H9 (cell line): ENCODE results near the gene MAN1A1. TPM values are rescaled to one million over a fixed set of nuclear protein-coding genes. Genes with fewer than 3 reads are reported as not detected.

Source experiments
- DNase-seq: peaks from one replicate; pipeline ENCODE4 v3.0.0-alpha.2; 2017
- H2AFZ ChIP-seq: one replicate; pipeline ENCODE4 v1.6.1; 2013; ENCODE audit warnings: mild to moderate bottlenecking, low read length, control low read depth, moderate library complexity
- H2AK5ac ChIP-seq: 2 replicates; pipeline ENCODE4 v1.6.1; 2013; ENCODE audit warnings: low read length, control low read depth, mixed read lengths; ENCODE audit not compliant: insufficient read length
- H2BK120ac ChIP-seq: one replicate; pipeline ENCODE4 v1.6.1; 2013; ENCODE audit warnings: low read depth, mild to moderate bottlenecking, low read length, control low read depth, inconsistent platforms; ENCODE audit not compliant: poor library complexity, severe bottlenecking
- H2BK12ac ChIP-seq: 2 replicates; pipeline ENCODE4 v1.6.1; 2013; ENCODE audit warnings: low read length, control low read depth, mixed read lengths, low read depth; ENCODE audit not compliant: insufficient read length
- H2BK15ac ChIP-seq: 2 replicates; pipeline ENCODE4 v1.6.1; 2013; ENCODE audit warnings: low read depth, low read length, control low read depth
- H2BK20ac ChIP-seq: one replicate; pipeline ENCODE4 v1.6.1; 2013; ENCODE audit warnings: low read depth, mild to moderate bottlenecking, low read length, control low read depth, inconsistent platforms; ENCODE audit not compliant: poor library complexity, severe bottlenecking
- H2BK5ac ChIP-seq: 2 replicates; pipeline ENCODE4 v1.6.1; 2013; ENCODE audit warnings: low read length, control low read depth, mixed read lengths; ENCODE audit not compliant: insufficient read length
- H3K14ac ChIP-seq: 2 replicates; pipeline ENCODE4 v1.6.1; 2013; ENCODE audit warnings: low read length, control low read depth; ENCODE audit not compliant: insufficient read depth
- H3K18ac ChIP-seq: 2 replicates; pipeline ENCODE4 v1.6.1; 2013; ENCODE audit warnings: low read depth, mild to moderate bottlenecking, mixed read lengths, low read length, control low read depth; ENCODE audit not compliant: insufficient read length
- H3K23ac ChIP-seq: 2 replicates; pipeline ENCODE4 v1.6.1; 2013; ENCODE audit warnings: low read length, control low read depth, mixed read lengths, low read depth; ENCODE audit not compliant: insufficient read length
- H3K23me2 ChIP-seq: 2 replicates; pipeline ENCODE4 v1.6.1; 2013; ENCODE audit warnings: low read depth, mild to moderate bottlenecking, mixed read lengths, low read length, control low read depth; ENCODE audit not compliant: insufficient read length, poor library complexity, severe bottlenecking
- H3K27ac ChIP-seq: 2 replicates; pipeline ENCODE4 v1.5.1; 2013; ENCODE audit warnings: low read length, control low read depth, mixed read lengths, low read depth; ENCODE audit not compliant: insufficient read length
- H3K27me3 ChIP-seq: 2 replicates; pipeline ENCODE4 v1.6.1; 2013; ENCODE audit warnings: low read length, control low read depth, inconsistent platforms; ENCODE audit not compliant: insufficient read depth
- H3K4ac ChIP-seq: 2 replicates; pipeline ENCODE4 v1.6.1; 2013; ENCODE audit warnings: low read depth, mild to moderate bottlenecking, control low read depth, inconsistent platforms, low read length, moderate library complexity
- H3K4me1 ChIP-seq: 2 replicates; pipeline ENCODE4 v1.6.1; 2013; ENCODE audit warnings: low read length, control low read depth, inconsistent platforms; ENCODE audit not compliant: insufficient read depth
- H3K4me2 ChIP-seq: 2 replicates; pipeline ENCODE4 v1.6.1; 2013; ENCODE audit warnings: low read length, control low read depth, mixed read lengths; ENCODE audit not compliant: insufficient read length, insufficient read depth
- H3K56ac ChIP-seq: 2 replicates; pipeline ENCODE4 v1.6.1; 2013; ENCODE audit warnings: low read depth, mild to moderate bottlenecking, mixed read lengths, low read length, control low read depth; ENCODE audit not compliant: insufficient read length
- H3K79me1 ChIP-seq: 2 replicates; pipeline ENCODE4 v1.6.1; 2013; ENCODE audit warnings: low read depth, mild to moderate bottlenecking, moderate library complexity, low read length, control low read depth, inconsistent platforms; ENCODE audit not compliant: insufficient read depth, poor library complexity, severe bottlenecking
- H3K79me2 ChIP-seq: 2 replicates; pipeline ENCODE4 v1.6.1; 2013; ENCODE audit warnings: low read length, control low read depth, inconsistent platforms; ENCODE audit not compliant: insufficient read depth
- H3K9ac ChIP-seq: 2 replicates; pipeline ENCODE4 v1.6.1; 2013; ENCODE audit warnings: low read length, control low read depth, mixed read lengths; ENCODE audit not compliant: insufficient read length; ENCODE audit errors: extremely low read depth
- H3K9me3 ChIP-seq: one replicate; pipeline ENCODE4 v1.6.1; 2013; ENCODE audit warnings: low read depth, low read length, inconsistent platforms; ENCODE audit not compliant: control insufficient read depth
- H3T11ph ChIP-seq: one replicate; pipeline ENCODE4 v1.6.1; 2013; ENCODE audit warnings: mild to moderate bottlenecking, low read length, control low read depth, inconsistent platforms
- H4K20me1 ChIP-seq: one replicate; pipeline ENCODE4 v1.6.1; 2013; ENCODE audit not compliant: control insufficient read depth, insufficient read length, insufficient read depth
- H4K5ac ChIP-seq: 2 replicates; pipeline ENCODE4 v1.6.1; 2013; ENCODE audit warnings: low read depth, mild to moderate bottlenecking, mixed read lengths, low read length, control low read depth; ENCODE audit not compliant: insufficient read length
- H4K8ac ChIP-seq: replicated peaks from 2 replicates; pipeline ENCODE4 v1.6.1; 2013; ENCODE audit warnings: low read length, control low read depth, mixed read lengths, low read depth; ENCODE audit not compliant: insufficient read length
- H4K91ac ChIP-seq: 2 replicates; pipeline ENCODE4 v1.6.1; 2013; ENCODE audit warnings: low read depth, mild to moderate bottlenecking, moderate library complexity, mixed read lengths, low read length, control low read depth; ENCODE audit not compliant: insufficient read length
- H3K27ac Mint-ChIP-seq, 3 experiments: 2 replicates in 2 of 3; 3 replicates in 1 of 3; pipeline ENCODE4 v1.8.0; 2020 to 2021; ENCODE audit warnings: mixed read lengths in 3 of 3, mild to moderate bottlenecking in 1 of 3, moderate library complexity in 1 of 3
- H3K27me3 Mint-ChIP-seq: 2 replicates; pipeline ENCODE4 v1.8.0; 2021; ENCODE audit warnings: low read depth, mild to moderate bottlenecking, moderate library complexity, mixed read lengths
- H3K36me3 Mint-ChIP-seq, 3 experiments: 2 replicates in 2 of 3; 3 replicates in 1 of 3; pipeline ENCODE4 v1.8.0; 2020 to 2021; ENCODE audit warnings: low read depth in 3 of 3, mixed read lengths in 3 of 3; ENCODE audit not compliant: insufficient read depth in 1 of 3
- H3K4me1 Mint-ChIP-seq, 2 experiments: 2 replicates each; pipeline ENCODE4 v1.8.0; 2020; ENCODE audit warnings: mixed read lengths in 2 of 2
- H3K4me3 Mint-ChIP-seq, 2 experiments: 2 replicates in 1 of 2; 3 replicates in 1 of 2; pipeline ENCODE4 v1.8.0; 2020 to 2021; ENCODE audit warnings: mild to moderate bottlenecking in 2 of 2, mixed read lengths in 2 of 2, moderate library complexity in 1 of 2
- H3K9me3 Mint-ChIP-seq, 2 experiments: 2 replicates in 1 of 2; 3 replicates in 1 of 2; pipeline ENCODE4 v1.8.0; 2020; ENCODE audit warnings: mild to moderate bottlenecking in 2 of 2, mixed read lengths in 2 of 2, moderate library complexity in 1 of 2
- WGBS: extraction: QIAGEN DNeasy Blood & Tissue Kit; methylation state at CpG from one replicate; pipeline ENCODE4 v1.1.7; 2013; ENCODE audit warnings: missing lambda C conversion rate, low lambda C conversion rate, mixed read lengths; ENCODE audit not compliant: insufficient read length; ENCODE audit errors: extremely low coverage; 5-methylcytosine and 5-hydroxymethylcytosine counted together
- total RNA-seq: library from RNA; stranded (reverse); gene quantifications from 2 replicates; pipeline ENCODE4 v1.2.1, GENCODE V29; 2021
- TF ChIP-seq, protein P1 (sequence below): fragments of 200-600 bp; sonication (generic); conservative IDR thresholded peaks from 3 replicates; pipeline ENCODE4 v1.8.0; 2021; ENCODE audit warnings: antibody characterized with exemption, mild to moderate bottlenecking

Gene MAN1A1
- total RNA-seq, 1 experiment from 2014 or later = 1.6 TPM

DNA sequence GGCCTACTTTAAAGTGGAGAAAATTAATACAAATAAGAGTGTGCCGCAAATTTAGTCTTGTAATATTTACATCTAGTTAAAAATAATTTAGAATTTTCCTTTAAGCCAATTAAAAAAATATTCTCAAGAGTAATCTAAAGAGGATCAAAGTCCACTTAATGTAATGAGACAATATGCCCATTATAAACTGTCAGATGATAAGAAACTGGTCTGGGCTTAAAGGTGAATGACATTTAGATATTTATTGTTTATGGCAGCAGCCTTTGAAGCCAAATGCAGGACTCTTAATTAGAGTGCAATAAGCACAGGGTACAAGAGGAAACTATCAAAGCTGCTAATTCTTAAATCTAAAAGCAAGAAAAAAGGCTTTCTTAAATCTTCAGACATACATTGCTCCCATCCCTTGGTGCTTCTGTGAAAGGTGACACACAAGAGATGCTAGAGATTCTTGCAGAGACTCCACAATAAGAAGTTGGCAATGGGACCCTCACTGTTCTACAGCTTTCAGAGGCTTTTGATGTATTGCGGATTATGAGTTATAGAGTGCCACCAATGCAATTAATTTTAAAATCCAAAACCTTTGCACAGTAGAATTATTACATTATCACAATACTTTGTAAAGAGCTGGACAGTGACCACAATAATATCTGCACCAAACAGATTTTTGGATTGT, 116.1 kb downstream of the MAN1A1 start:
- H3K27me3 Mint-ChIP-seq = no peaks in the 10 kb centered on the region
- no peak overlapping the region for H2BK12ac ChIP-seq
- no peak overlapping the region for H3K4me3 Mint-ChIP-seq
- no peak overlapping the region for H3T11ph ChIP-seq
- H3K9me3 Mint-ChIP-seq = peaks cover 3 to 7% of the 10 kb centered on the region in 2 experiments; a peak in 4 of 5 replicates
- no peak overlapping the region for H4K8ac ChIP-seq
- H3K56ac ChIP-seq = no peak overlapping the region
- H3K4me1 Mint-ChIP-seq = peaks cover 0 to 3% of the 10 kb centered on the region in 2 experiments; a peak in 2 of 4 replicates
- no peaks in the 10 kb centered on the region for H3K27me3 ChIP-seq
- H3K14ac ChIP-seq = no peak overlapping the region
- no CpG with 5 or more reads among the region's 2 CpGs for WGBS
- no peaks in the 10 kb centered on the region for H3K79me1 ChIP-seq
- no peak overlapping the region for H2BK20ac ChIP-seq
- H3K4ac ChIP-seq = no peak overlapping the region
- H3K23ac ChIP-seq = no peak overlapping the region
- H2BK120ac ChIP-seq = no peak overlapping the region
- peaks cover 5% of the 10 kb centered on the region for H3K9me3 ChIP-seq
- H3K36me3 Mint-ChIP-seq = peaks cover 0 to 5% (median 4%) of the 10 kb centered on the region in 3 experiments; a peak in 3 of 7 replicates
- DNase-seq = no peak
- H4K91ac ChIP-seq = no peak overlapping the region
- no peaks in the 10 kb centered on the region for H3K23me2 ChIP-seq
- no peak overlapping the region for H3K27ac ChIP-seq
- TF ChIP-seq, protein P1, sequence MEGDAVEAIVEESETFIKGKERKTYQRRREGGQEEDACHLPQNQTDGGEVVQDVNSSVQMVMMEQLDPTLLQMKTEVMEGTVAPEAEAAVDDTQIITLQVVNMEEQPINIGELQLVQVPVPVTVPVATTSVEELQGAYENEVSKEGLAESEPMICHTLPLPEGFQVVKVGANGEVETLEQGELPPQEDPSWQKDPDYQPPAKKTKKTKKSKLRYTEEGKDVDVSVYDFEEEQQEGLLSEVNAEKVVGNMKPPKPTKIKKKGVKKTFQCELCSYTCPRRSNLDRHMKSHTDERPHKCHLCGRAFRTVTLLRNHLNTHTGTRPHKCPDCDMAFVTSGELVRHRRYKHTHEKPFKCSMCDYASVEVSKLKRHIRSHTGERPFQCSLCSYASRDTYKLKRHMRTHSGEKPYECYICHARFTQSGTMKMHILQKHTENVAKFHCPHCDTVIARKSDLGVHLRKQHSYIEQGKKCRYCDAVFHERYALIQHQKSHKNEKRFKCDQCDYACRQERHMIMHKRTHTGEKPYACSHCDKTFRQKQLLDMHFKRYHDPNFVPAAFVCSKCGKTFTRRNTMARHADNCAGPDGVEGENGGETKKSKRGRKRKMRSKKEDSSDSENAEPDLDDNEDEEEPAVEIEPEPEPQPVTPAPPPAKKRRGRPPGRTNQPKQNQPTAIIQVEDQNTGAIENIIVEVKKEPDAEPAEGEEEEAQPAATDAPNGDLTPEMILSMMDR = no peak
- H2BK5ac ChIP-seq = no peak overlapping the region
- no peaks in the 10 kb centered on the region; the same call in 1 of the 2 replicates for H3K4me1 ChIP-seq
- H4K5ac ChIP-seq = no peak overlapping the region
- no peak overlapping the region for H3K27ac Mint-ChIP-seq
- H3K18ac ChIP-seq = no peak overlapping the region
- H3K9ac ChIP-seq = no peak overlapping the region
- no peak overlapping the region for H2AK5ac ChIP-seq
- no peak overlapping the region for H3K4me2 ChIP-seq
- H2AFZ ChIP-seq = no peak overlapping the region
- H3K79me2 ChIP-seq = no peaks in the 10 kb centered on the region
- no peaks in the 10 kb centered on the region for H4K20me1 ChIP-seq
- H2BK15ac ChIP-seq = no peak overlapping the region
